Keratinocyte (primary cell): ENCODE measurements around the gene THBS4. TPM values are rescaled to one million over a fixed set of nuclear protein-coding genes. Genes with fewer than 3 reads are reported as not detected.

ENCODE experiments used
- DNase-seq: peaks from one replicate; pipeline ENCODE4 v3.0.0-alpha.2; 2011; ENCODE audit warnings: low read depth, missing footprints, low spot score
- FAIRE-seq: peaks from 2 replicates; lab custom pipeline; 2011; peaks lifted over from hg19 to GRCh38; lab: Jason Lieb, UNC
- H2AFZ ChIP-seq: 2 replicates; pipeline ENCODE4 v1.6.0; 2012; ENCODE audit warnings: low read length, control low read depth, inconsistent platforms; ENCODE audit not compliant: control insufficient read depth
- H3K27ac ChIP-seq: 2 replicates; pipeline ENCODE4 v1.5.1; 2011; ENCODE audit warnings: low read length; ENCODE audit not compliant: control insufficient read depth, insufficient read depth
- H3K27me3 ChIP-seq: 3 replicates; pipeline ENCODE4 v1.6.0; 2011; ENCODE audit warnings: low read length; ENCODE audit not compliant: control insufficient read depth, insufficient read depth; ENCODE audit errors: extremely low read depth
- H3K36me3 ChIP-seq, 2 experiments: 2 replicates in 1 of 2; 3 replicates in 1 of 2; pipeline ENCODE4 v1.5.1; 2011; ENCODE audit warnings: low read length in 2 of 2, mild to moderate bottlenecking in 1 of 2; ENCODE audit not compliant: control insufficient read depth in 2 of 2, insufficient read depth in 2 of 2; ENCODE audit errors: extremely low read depth in 1 of 2
- H3K4me1 ChIP-seq: 3 replicates; pipeline ENCODE4 v1.5.1; 2011; ENCODE audit warnings: low read length; ENCODE audit not compliant: control insufficient read depth, insufficient read depth; ENCODE audit errors: extremely low read depth
- H3K4me2 ChIP-seq: 3 replicates; pipeline ENCODE4 v1.6.0; 2011; ENCODE audit warnings: low read depth, low read length; ENCODE audit not compliant: control insufficient read depth, insufficient read depth; ENCODE audit errors: extremely low read depth
- H3K4me3 ChIP-seq, 3 experiments: fragments of 200-600 bp in 1 of 3; sonication (generic) in 1 of 3; 2 replicates in 2 of 3; 3 replicates in 1 of 3; pipeline ENCODE4 v1.5.1; 2011 to 2016; ENCODE audit warnings: low read length in 3 of 3, mild to moderate bottlenecking in 3 of 3, control low read depth in 2 of 3, inconsistent platforms in 1 of 3, low read depth in 1 of 3, mixed read lengths in 1 of 3, mixed run types in 1 of 3, moderate library complexity in 1 of 3; ENCODE audit not compliant: control insufficient read depth in 2 of 3, insufficient read depth in 2 of 3; ENCODE audit errors: extremely low read depth in 1 of 3
- H3K79me2 ChIP-seq: 2 replicates; pipeline ENCODE4 v1.6.0; 2012; ENCODE audit warnings: low read length; ENCODE audit not compliant: control insufficient read depth, insufficient read depth
- H3K9ac ChIP-seq: 3 replicates; pipeline ENCODE4 v1.6.0; 2011; ENCODE audit warnings: low read length; ENCODE audit not compliant: control insufficient read depth, insufficient read depth; ENCODE audit errors: extremely low read depth
- H3K9me1 ChIP-seq: 3 replicates; pipeline ENCODE4 v1.6.0; 2011; ENCODE audit warnings: low read length; ENCODE audit not compliant: control insufficient read depth, insufficient read depth; ENCODE audit errors: extremely low read depth
- H3K9me3 ChIP-seq: 2 replicates; pipeline ENCODE4 v1.5.1; 2012; ENCODE audit warnings: low read depth, low read length; ENCODE audit not compliant: control insufficient read depth
- H4K20me1 ChIP-seq: 3 replicates; pipeline ENCODE4 v1.6.0; 2011; ENCODE audit warnings: low read length; ENCODE audit not compliant: control insufficient read depth, insufficient read depth; ENCODE audit errors: extremely low read depth
- CTCF ChIP-seq, 3 experiments: IDR thresholded peaks in 1 of 3; conservative IDR thresholded peaks in 1 of 3; optimal IDR thresholded peaks in 1 of 3; 2 replicates in 2 of 3; 3 replicates in 1 of 3; pipeline versions ENCODE3 to v1.5.1; 2011; ENCODE audit warnings: low read length in 3 of 3, mild to moderate bottlenecking in 3 of 3, moderate library complexity in 2 of 3, control low read depth in 1 of 3, inconsistent platforms in 1 of 3; ENCODE audit not compliant: insufficient read depth in 2 of 3; ENCODE audit errors: extremely low read depth in 1 of 3
- EZH2 ChIP-seq: IDR thresholded peaks from one replicate; pipeline ENCODE4 v1.6.1; 2012; ENCODE audit warnings: inconsistent platforms, mild to moderate bottlenecking, low read length, moderate library complexity
- dilution Hi-C: fragments of 300-500 bp; cut with MboI; formaldehyde crosslinking; loops from one replicate; pipeline ENCODE4 v1.7.0; 2020; ENCODE audit warnings: low sequenced_read_pairs; ENCODE audit not compliant: extremely low pct_ligation_motif_present
- polyA plus RNA-seq, 5 experiments: library from polyadenylated mRNA; depleted of rRNA in 3 of 5; stranded (reverse) in 3 of 5; stranded (forward) in 1 of 5; unstranded in 1 of 5; fragments of >200 nt; gene quantifications; 1 replicate in 1 of 5; 2 replicates in 3 of 5; 3 replicates in 1 of 5; pipeline versions ENCODE4 v1.2.1 to v1.2.3, GENCODE V29; 2011 to 2012; ENCODE audit warnings: missing spikeins in 2 of 5, low read depth in 1 of 5, low replicate concordance in 1 of 5

THBS4 gene
- polyA plus RNA-seq, 1 donor (not counting 4 experiments of a cell fraction or from before 2014, with no cell fraction given), result 0.47 TPM

- no peaks in the 10 kb centered on the region for H3K79me2 ChIP-seq
- dilution Hi-C loops, result no loop called here
- no peaks in the 10 kb centered on the region for H3K36me3 ChIP-seq
- H3K27ac ChIP-seq, result no peak overlapping the region
- no peaks in the 10 kb centered on the region for H4K20me1 ChIP-seq
- no peak overlapping the region for H3K9ac ChIP-seq
- H3K4me1 ChIP-seq, result peaks cover 10% of the 10 kb centered on the region
- peaks cover 5% of the 10 kb centered on the region for H3K27me3 ChIP-seq
- no peak overlapping the region for H3K4me2 ChIP-seq
- FAIRE-seq, result no peak
- DNase-seq, result no peak
- no peaks in the 10 kb centered on the region for H3K9me1 ChIP-seq
- TF ChIP-seq CTCF (optimal IDR thresholded peaks at IDR 0.05 in 1 of 3, IDR thresholded peaks at IDR 0.05 in 1 of 3, conservative IDR thresholded peaks at IDR 0.05 in 1 of 3; ENCODE audit: extremely low read depth in 1 of 3, insufficient read depth in 2 of 3, low read length in 3 of 3) (no peak), EZH2 (no peak)
- H3K9me3 ChIP-seq, result no peaks in the 10 kb centered on the region
- H3K4me3 ChIP-seq, result no peak overlapping the region
- H2AFZ ChIP-seq, result no peak overlapping the region
These were observed 19.5 kb downstream of the THBS4 start for GRCh38 chr5:80054682-80055081.

GRCh38 chr5:80055491-80056170 is 20.5 kb downstream of the THBS4 start:
- Histone ChIP-seq H3K4me2 (peak overlapping the region; percentile 47), H4K20me1 (no peaks in the 10 kb centered on the region), H3K9ac (no peak overlapping the region), H3K27ac (no peak overlapping the region), H3K4me3 (no peak overlapping the region), H3K36me3 (no peaks in the 10 kb centered on the region), H3K4me1 (peaks cover 10% of the 10 kb centered on the region), H3K79me2 (no peaks in the 10 kb centered on the region), H3K27me3 (peaks cover 5% of the 10 kb centered on the region), H3K9me1 (no peaks in the 10 kb centered on the region), H3K9me3 (no peaks in the 10 kb centered on the region), H2AFZ (peak overlapping the region; percentile 74)
- DNase-seq (no peak), FAIRE-seq (no peak)
- no peak for TF ChIP-seq EZH2
- TF ChIP-seq CTCF (optimal IDR thresholded peaks at IDR 0.05 in 1 of 3, IDR thresholded peaks at IDR 0.05 in 1 of 3, conservative IDR thresholded peaks at IDR 0.05 in 1 of 3; ENCODE audit: extremely low read depth in 1 of 3, insufficient read depth in 2 of 3, low read length in 3 of 3), result no peak
- dilution Hi-C loops, result no loop called here
